ENCODE results near the gene PPP1R9A.

The PPP1R9A gene

GRCh38 chr7:95101422-95101821 lies 194.0 kb downstream of the PPP1R9A start:
- DNase-seq = no peak

GRCh38 chr7:95102662-95103061 lies 195.3 kb downstream of the PPP1R9A start:
- DNase-seq = no peak

- no peak for DNase-seq
These were observed 197.3 kb downstream of the PPP1R9A start for GRCh38 chr7:95104739-95105138.

GRCh38 chr7:95105627-95106026 lies 198.2 kb downstream of the PPP1R9A start:
- DNase-seq = no peak

GRCh38 chr7:95106401-95106800 lies 199.0 kb downstream of the PPP1R9A start:
- no peak for DNase-seq

- no peak for DNase-seq
These were observed 203.3 kb downstream of the PPP1R9A start for GRCh38 chr7:95110707-95111106.

- no peak for DNase-seq
These were observed 206.2 kb downstream of the PPP1R9A start for GRCh38 chr7:95113590-95113989.

- no peak for DNase-seq
These were observed 218.8 kb downstream of the PPP1R9A start for GRCh38 chr7:95126053-95126709.

- DNase-seq = no peak
These were observed 225.1 kb downstream of the PPP1R9A start for GRCh38 chr7:95132500-95132899.

- DNase-seq = no peak
These were observed 232.5 kb downstream of the PPP1R9A start for GRCh38 chr7:95139922-95140321.

- no peak for DNase-seq
These were observed 234.4 kb downstream of the PPP1R9A start for GRCh38 chr7:95141755-95142154.

- no peak for DNase-seq
These were observed 236.9 kb downstream of the PPP1R9A start for GRCh38 chr7:95144256-95144655.

- DNase-seq = no peak
These were observed 248.6 kb downstream of the PPP1R9A start for GRCh38 chr7:95155965-95156364.

GRCh38 chr7:95157381-95157780 lies 250.0 kb downstream of the PPP1R9A start:
- DNase-seq = no peak

- DNase-seq = no peak
These were observed 262.3 kb downstream of the PPP1R9A start for GRCh38 chr7:95169678-95170077.

GRCh38 chr7:95172420-95172819 lies 265.0 kb downstream of the PPP1R9A start:
- no peak for DNase-seq

- DNase-seq = no peak
These were observed 283.1 kb downstream of the PPP1R9A start for GRCh38 chr7:95190515-95190914.

GRCh38 chr7:95191795-95192194 lies 284.4 kb downstream of the PPP1R9A start:
- no peak for DNase-seq

GRCh38 chr7:95198863-95199262 lies 291.5 kb downstream of the PPP1R9A start:
- DNase-seq = no peak

GRCh38 chr7:95199779-95200558 lies 292.6 kb downstream of the PPP1R9A start:
- DNase-seq = no peak

GRCh38 chr7:95200741-95201140 lies 293.3 kb downstream of the PPP1R9A start:
- no peak for DNase-seq

GRCh38 chr7:95201727-95202126 lies 294.3 kb downstream of the PPP1R9A start:
- no peak for DNase-seq

- no peak for DNase-seq
These were observed 297.2 kb downstream of the PPP1R9A start for GRCh38 chr7:95204618-95205017.

- DNase-seq = no peak
These were observed 298.4 kb downstream of the PPP1R9A start for GRCh38 chr7:95205665-95206225.
